ENCODE results near the gene ZNF784. TPM values are rescaled to one million over a fixed set of nuclear protein-coding genes. Genes with fewer than 3 reads are reported as not detected.
A peak's percentile ranks its signal among the peaks of the same experiment; 100 is the strongest.

The ZNF784 gene
- total and polyA plus RNA-seq, 9 of the 15 experiments (the other 6 are each of a cell fraction or from before 2014, with no cell fraction given), result 0.14 to 6.1 (median 2.1) TPM

GRCh38 chr19:55640577-55641425, 16.4 kb upstream of the ZNF784 start, which contains the start of gene ZNF580:
TSS of gene ZNF580 (plus strand) at chr19:55641002. CDS start at chr19:55642509, 1,507 bp downstream.
- peak within 1 kb of the TSS; percentile 91 for H3K4me2 ChIP-seq (ENCODE audit: insufficient read depth, low read length)
- peak within 1 kb of the TSS; percentile 58 for H2AFZ ChIP-seq (ENCODE audit: low read depth, low read length)
- no peaks in the 10 kb centered on the region for H3K27me3 ChIP-seq (ENCODE audit: control insufficient read depth in 2 of 2, insufficient read depth in 2 of 2, low read length in 2 of 2)
- intact Hi-C loops (cut with micrococcal nuclease) (no loop called here), in situ Hi-C loops (cut with MboI) (loop anchor here (25.0 kb wide), 2 partner anchors 504 to 672 kb away; partner anchors contain the start of genes TNNT1 and ZSCAN5A)
- peaks cover 85% of the 10 kb centered on the region for H3K79me2 ChIP-seq (ENCODE audit: control insufficient read depth, insufficient read depth, low read length)
- DNase-seq (ENCODE audit: extremely low read depth in 1 of 4, low spot score in 3 of 4) (peak; percentile 80 to 87 (median 86)), FAIRE-seq (peak; percentile 78), ATAC-seq (peak; percentile 79)
- H3K4me3 ChIP-seq, result peak within 1 kb of the TSS; percentile 94
- no peaks in the 10 kb centered on the region for H3K9me3 ChIP-seq (replicated peaks; ENCODE audit: control insufficient read depth, insufficient read depth, low read depth, low read length)
- H3K9ac ChIP-seq (ENCODE audit: insufficient read depth in 1 of 2, low read depth in 2 of 2, low read length in 2 of 2), result peak within 1 kb of the TSS; percentile 79 to 89
- BruUV-seq (replicated peaks), result no TSS peak
- peaks cover 30% of the 10 kb centered on the region; the same call in 2 of the 3 replicates for H3K36me3 ChIP-seq (ENCODE audit: control insufficient read depth, insufficient read depth, low read length)
- no peaks in the 10 kb centered on the region for H3K9me1 ChIP-seq (ENCODE audit: control insufficient read depth, insufficient read depth, low read length)
- peaks cover 43 to 64% of the 10 kb centered on the region in 2 experiments for H3K4me1 ChIP-seq (replicated peaks in 1 of 2; ENCODE audit: control insufficient read depth in 2 of 2, insufficient read depth in 2 of 2, low read length in 2 of 2)
- no peaks in the 10 kb centered on the region for H4K20me1 ChIP-seq (replicated peaks; ENCODE audit: control insufficient read depth, insufficient read depth, low read length)
- 5% methylated on average over 27 of the region's 89 CpGs for WGBS (ENCODE audit: insufficient coverage, low coverage, missing lambda C conversion rate)
- H3K27ac ChIP-seq (ENCODE audit: extremely low read depth, low read depth, low read length), result peak within 1 kb of the TSS; percentile 74
- ChIA-PET POLR2A (interaction anchor here (0.6 to 1.0 kb wide), 2 partner anchors 23 to 798 kb away, joined by 3 to 4 read pairs; no protein-coding TSS in a partner anchor), CTCF (ENCODE audit: low intra/inter-chr PET ratio) (interaction anchor here (1.1 to 1.2 kb wide), 2 partner anchors 13 kb away, joined by 5 read pairs; partner anchors contain the start of gene U2AF2)
- TF ChIP-seq CBFB (CRISPR knock-in tag; IDR thresholded peaks at IDR 0.05), result no peak
- no peak for TF ChIP-seq ZNF347 (CRISPR knock-in tag; IDR thresholded peaks at IDR 0.05; ENCODE audit: low read depth)
- peak; percentile 69; the same call in 1 of the 2 replicates for TF ChIP-seq OTX1 (CRISPR knock-in tag; IDR thresholded peaks at IDR 0.05)
- 0 out of 2 replicates have a peak, but pooled peaks have one; percentile 17 for TF ChIP-seq SP1 (CRISPR knock-in tag; IDR thresholded peaks at IDR 0.05)
- TF ChIP-seq GABPB2 (CRISPR knock-in tag; conservative IDR thresholded peaks at IDR 0.05), result no peak
- TF ChIP-seq POLR3A (IDR thresholded peaks at IDR 0.05; ENCODE audit: borderline replicate concordance, extremely low read depth, insufficient read depth, insufficient read length), result no peak
- 0 out of 2 replicates have a peak, but pooled peaks have one; percentile 30 for TF ChIP-seq ZNF780A (CRISPR knock-in tag; IDR thresholded peaks at IDR 0.05)
- peak in 1 of 2 experiments; percentile 95; a peak in 2 of 4 replicates for TF ChIP-seq ZNF639 (CRISPR knock-in tag; conservative IDR thresholded peaks at IDR 0.05 in 1 of 2, IDR thresholded peaks at IDR 0.05 in 1 of 2)
- TF ChIP-seq GATAD2B (IDR thresholded peaks at IDR 0.05; ENCODE audit: borderline replicate concordance), result peak; percentile 44; the same call in 1 of the 2 replicates
- TF ChIP-seq POLR2G (IDR thresholded peaks at IDR 0.05; ENCODE audit: low read depth, low read length), result peak; percentile 76
- TF ChIP-seq ZFP1 (CRISPR knock-in tag; IDR thresholded peaks at IDR 0.05), result no peak
- 0 out of 2 replicates have a peak, but pooled peaks have one; percentile 20 for TF ChIP-seq PML (IDR thresholded peaks at IDR 0.05; ENCODE audit: low read length)
- TF ChIP-seq ZBED1 (IDR thresholded peaks at IDR 0.05), result 0 out of 2 replicates have a peak, but pooled peaks have one; percentile 48
- no peak for TF ChIP-seq CEBPZ (IDR thresholded peaks at IDR 0.05; ENCODE audit: borderline replicate concordance, low read depth, low read length)
- no peak for TF ChIP-seq STAG1 (CRISPR knock-in tag; IDR thresholded peaks at IDR 0.05; ENCODE audit: borderline replicate concordance)
- 0 out of 2 replicates have a peak, but pooled peaks have one; percentile 31 for TF ChIP-seq GATAD2A (IDR thresholded peaks at IDR 0.05)
- TF ChIP-seq GABPB1 (CRISPR knock-in tag; IDR thresholded peaks at IDR 0.05), result peak; percentile 82; the same call in 1 of the 2 replicates

Data from K562 (cell line).